ENCODE measurements around the gene IQGAP3.

DNA sequence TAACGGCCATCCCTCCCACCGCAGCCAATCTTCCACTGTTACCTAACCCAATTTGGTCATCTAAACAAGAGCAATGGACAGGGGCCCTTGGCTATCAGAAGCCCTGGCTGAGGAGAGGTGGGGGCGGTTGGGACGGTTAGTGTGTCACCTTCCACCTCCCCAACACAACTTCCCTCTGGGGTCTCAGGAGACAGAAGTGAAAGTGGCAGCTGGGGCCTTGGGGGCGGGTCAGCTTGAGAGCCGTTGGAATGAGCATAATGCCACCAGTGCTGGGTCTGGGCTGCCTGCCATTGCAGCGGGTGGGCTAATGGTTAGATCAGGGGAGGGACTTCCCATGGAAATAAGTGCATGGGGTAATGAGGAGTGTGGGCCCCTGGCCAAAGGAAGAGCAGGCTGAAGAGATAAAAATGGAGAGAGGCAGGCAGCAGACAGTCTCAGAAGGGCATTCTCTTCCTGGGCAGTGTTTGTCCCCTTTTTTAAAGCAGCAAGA, 79.7 kb downstream of the IQGAP3 start:
- TF ChIP-seq SMC3 (conservative IDR thresholded peaks at IDR 0.05; ENCODE audit: poor library complexity) = no peak
- TF ChIP-seq, protein P1, sequence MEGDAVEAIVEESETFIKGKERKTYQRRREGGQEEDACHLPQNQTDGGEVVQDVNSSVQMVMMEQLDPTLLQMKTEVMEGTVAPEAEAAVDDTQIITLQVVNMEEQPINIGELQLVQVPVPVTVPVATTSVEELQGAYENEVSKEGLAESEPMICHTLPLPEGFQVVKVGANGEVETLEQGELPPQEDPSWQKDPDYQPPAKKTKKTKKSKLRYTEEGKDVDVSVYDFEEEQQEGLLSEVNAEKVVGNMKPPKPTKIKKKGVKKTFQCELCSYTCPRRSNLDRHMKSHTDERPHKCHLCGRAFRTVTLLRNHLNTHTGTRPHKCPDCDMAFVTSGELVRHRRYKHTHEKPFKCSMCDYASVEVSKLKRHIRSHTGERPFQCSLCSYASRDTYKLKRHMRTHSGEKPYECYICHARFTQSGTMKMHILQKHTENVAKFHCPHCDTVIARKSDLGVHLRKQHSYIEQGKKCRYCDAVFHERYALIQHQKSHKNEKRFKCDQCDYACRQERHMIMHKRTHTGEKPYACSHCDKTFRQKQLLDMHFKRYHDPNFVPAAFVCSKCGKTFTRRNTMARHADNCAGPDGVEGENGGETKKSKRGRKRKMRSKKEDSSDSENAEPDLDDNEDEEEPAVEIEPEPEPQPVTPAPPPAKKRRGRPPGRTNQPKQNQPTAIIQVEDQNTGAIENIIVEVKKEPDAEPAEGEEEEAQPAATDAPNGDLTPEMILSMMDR (IDR thresholded peaks at IDR 0.05; ENCODE audit: poor library complexity, severe bottlenecking) = no peak
- no peak for TF ChIP-seq POLR2AphosphoS5 (IDR thresholded peaks at IDR 0.05)
- no peak for TF ChIP-seq EZH2 (IDR thresholded peaks at IDR 0.05; ENCODE audit: borderline replicate concordance, insufficient read depth, low read length, poor library complexity, severe bottlenecking)
- no peak for TF ChIP-seq EP300 (conservative IDR thresholded peaks at IDR 0.05; ENCODE audit: poor library complexity, severe bottlenecking)
